Epidermal melanocyte (primary cell): ENCODE results near the gene FMNL2.

Experiments used
- DNase-seq: peaks from one replicate; pipeline ENCODE4 v3.0.0; 2011; ENCODE audit warnings: low spot score; ENCODE audit not compliant: insufficient read length

FMNL2 gene

DNA sequence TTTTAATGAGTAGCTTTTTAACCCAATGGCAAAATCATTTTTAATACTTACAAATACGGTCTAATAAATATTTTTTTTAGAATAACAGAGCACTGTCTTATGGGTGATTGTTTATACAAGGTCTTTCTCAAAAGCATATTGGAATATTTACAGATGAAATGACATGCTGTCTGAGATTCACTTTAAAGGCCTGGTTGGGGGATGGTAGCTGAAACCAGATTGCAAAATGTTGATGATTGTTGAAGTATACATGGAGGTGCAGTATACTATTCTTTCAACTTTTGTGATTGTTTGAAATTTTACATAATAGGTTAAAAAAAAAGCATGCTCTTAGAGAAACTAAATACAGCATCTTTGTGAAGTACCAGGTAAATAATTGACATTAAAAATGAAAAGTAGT, 111.2 kb downstream of the FMNL2 start:
- DNase-seq, result no peak

- no peak for DNase-seq
Observed at GRCh38 chr2:152447897-152448296, 112.9 kb downstream of the FMNL2 start.

- no peak for DNase-seq
Observed at GRCh38 chr2:152448606-152449005, 113.6 kb downstream of the FMNL2 start.

DNA sequence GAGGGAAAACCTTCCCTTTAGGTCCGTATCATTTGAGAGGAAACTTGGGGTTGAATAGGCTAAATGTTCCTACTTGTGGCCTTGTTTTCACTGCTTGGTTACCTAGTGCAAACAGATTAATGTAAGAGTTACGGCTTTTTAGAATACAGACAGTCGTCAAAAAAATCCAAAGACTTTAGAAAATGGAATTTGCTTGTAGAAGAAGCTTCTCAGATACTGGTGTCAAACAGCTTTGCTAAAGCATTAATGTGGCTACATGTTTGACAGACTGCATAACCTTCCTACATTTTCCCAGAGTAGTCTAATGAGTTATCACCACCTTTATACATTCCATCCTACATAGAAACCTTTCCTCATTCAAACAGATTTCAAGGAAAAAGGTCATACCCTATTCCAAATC, 114.6 kb downstream of the FMNL2 start:
- DNase-seq, result no peak

GRCh38 chr2:152450176-152450575, 115.2 kb downstream of the FMNL2 start:
- no peak for DNase-seq

- DNase-seq, result no peak
Observed at GRCh38 chr2:152452256-152452973, 117.4 kb downstream of the FMNL2 start.

DNA sequence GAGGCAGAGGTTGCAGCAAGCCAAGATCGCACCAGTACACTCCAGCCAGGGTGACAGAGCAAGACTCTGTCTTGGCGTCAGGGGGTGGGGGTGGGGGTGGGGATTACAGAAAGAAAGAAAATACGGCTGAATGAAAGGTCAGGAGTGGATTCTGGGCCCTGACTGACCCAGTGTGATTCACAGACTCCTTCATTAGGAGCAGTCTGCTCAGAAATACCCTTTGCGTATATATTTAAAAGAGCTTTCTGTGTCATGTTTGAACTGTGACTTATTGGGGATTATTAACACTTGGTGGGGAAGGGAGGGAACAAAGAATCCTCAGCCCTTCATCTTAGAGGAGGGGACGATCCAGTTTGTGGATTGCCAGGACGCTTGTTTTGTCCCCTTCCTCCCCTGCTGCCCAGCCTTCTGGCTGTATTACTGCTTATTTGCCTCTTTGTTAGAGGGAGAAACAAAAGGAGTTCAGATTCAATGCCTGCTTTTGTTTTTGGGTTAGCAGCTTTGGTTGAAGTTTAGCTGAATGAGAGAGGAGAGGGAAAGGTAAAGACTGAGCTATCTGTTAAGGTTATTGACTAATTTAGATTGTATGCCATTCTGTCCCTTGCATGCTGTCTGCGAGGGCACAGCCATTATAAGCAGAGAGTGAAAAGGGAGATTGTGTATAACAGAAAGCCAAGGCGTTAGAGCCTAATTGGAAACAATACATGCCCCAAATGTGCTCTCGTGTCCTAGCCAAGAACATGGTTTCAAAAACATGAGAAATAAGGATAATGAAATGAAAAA, 118.3 kb downstream of the FMNL2 start:
- no peak for DNase-seq

- no peak for DNase-seq
Observed at GRCh38 chr2:152454371-152454770, 119.4 kb downstream of the FMNL2 start.

GRCh38 chr2:152454960-152455359, 120.0 kb downstream of the FMNL2 start:
- no peak for DNase-seq

- DNase-seq, result no peak
Observed at GRCh38 chr2:152455738-152456137, 120.8 kb downstream of the FMNL2 start.

DNA sequence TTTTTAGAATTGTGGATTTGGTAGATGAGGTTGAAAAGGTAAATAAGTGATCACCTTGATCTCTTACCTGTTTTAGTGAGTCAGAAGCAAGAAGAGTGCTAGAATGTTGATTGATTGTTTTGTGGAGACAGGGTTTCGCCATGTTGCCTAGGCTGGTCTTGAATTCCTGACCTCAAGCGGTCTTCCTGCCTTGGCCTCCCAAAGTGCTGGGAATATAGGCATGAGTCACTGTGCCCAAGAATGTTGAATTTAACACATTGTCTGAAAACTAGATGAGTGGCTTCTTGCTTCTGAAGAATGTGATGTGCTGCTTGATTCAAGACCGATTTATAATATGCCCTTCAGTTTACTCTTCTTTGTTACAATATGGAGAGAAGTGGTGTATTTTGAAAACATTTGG, 121.3 kb downstream of the FMNL2 start:
- no peak for DNase-seq

- no peak for DNase-seq
Observed at GRCh38 chr2:152458441-152458940, 123.5 kb downstream of the FMNL2 start.

- DNase-seq, result no peak
Observed at GRCh38 chr2:152459091-152459490, 124.1 kb downstream of the FMNL2 start.

DNA sequence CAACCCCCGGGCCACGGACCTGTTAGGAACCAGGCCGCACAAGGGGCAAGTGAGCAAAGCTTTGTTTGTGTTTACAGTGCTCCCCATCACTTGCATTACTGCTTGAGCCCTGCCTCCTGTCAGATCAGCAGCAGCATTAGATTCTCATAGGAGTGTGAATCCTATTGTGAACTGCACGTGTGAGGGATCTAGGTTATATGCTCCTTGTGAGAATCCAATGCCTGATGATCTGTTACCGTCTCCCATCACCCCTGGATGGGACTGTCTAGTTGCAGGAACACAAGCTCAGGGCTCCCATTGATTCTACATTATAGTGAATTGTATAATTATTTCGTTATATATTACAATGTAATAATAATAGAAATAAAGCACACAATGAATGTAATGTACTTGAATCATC, 125.6 kb downstream of the FMNL2 start:
- no peak for DNase-seq

GRCh38 chr2:152462120-152462519, 127.1 kb downstream of the FMNL2 start:
- DNase-seq, result no peak

DNA sequence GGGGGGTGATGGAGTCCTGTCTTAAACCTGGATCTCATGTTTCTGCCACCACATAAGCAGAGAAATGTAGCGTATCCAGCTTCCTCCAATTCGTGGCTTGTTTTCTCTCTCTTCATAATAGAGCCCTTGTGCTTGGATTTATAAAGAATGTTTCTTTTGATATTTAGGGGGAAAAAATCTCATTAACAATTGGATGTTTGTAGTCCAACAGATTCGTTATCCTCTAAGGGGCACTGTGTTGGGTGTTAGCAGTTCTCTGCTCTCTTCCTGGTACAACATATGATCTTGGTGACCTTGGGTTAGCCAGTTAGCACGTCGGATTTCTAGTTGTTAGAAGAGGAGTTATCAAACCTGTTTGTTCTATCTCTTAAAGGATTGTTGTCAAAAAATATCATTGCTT, 127.8 kb downstream of the FMNL2 start:
- DNase-seq, result peak; percentile 73

DNA sequence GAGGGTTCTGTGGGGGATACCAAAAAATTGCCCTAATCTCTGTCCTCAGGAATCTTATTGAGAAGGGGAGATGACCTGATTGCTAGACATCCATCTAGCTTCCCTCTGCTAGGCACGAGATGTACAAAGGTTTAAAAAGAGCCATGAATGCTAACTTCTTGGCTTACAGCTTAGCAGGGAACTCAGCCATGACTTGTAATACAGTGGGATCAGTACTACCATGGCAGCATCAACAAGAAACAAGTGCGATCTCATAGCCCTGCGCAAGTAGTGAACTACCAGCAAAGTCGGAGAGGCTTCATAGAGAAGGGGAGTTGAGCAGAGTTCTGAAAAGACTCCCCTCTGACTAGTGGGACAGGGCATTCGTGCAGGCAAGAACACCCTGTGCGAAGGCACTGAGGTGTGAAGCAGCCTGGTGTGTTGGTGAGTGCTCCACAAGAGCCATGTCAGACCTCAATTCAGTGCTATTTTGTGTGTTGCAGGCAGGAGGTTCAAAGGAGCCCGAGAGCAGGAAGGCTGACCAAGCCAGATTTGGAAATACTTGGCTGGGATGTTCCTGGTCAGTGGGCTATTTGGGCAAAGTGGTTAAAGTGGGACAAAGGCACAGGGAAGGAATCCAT, 130.0 kb downstream of the FMNL2 start:
- DNase-seq, result no peak

GRCh38 chr2:152465541-152465940, 130.6 kb downstream of the FMNL2 start:
- DNase-seq, result no peak

- DNase-seq, result no peak
Observed at GRCh38 chr2:152466041-152466440, 131.1 kb downstream of the FMNL2 start.

- DNase-seq, result no peak
Observed at GRCh38 chr2:152466980-152467676, 132.2 kb downstream of the FMNL2 start.

DNA sequence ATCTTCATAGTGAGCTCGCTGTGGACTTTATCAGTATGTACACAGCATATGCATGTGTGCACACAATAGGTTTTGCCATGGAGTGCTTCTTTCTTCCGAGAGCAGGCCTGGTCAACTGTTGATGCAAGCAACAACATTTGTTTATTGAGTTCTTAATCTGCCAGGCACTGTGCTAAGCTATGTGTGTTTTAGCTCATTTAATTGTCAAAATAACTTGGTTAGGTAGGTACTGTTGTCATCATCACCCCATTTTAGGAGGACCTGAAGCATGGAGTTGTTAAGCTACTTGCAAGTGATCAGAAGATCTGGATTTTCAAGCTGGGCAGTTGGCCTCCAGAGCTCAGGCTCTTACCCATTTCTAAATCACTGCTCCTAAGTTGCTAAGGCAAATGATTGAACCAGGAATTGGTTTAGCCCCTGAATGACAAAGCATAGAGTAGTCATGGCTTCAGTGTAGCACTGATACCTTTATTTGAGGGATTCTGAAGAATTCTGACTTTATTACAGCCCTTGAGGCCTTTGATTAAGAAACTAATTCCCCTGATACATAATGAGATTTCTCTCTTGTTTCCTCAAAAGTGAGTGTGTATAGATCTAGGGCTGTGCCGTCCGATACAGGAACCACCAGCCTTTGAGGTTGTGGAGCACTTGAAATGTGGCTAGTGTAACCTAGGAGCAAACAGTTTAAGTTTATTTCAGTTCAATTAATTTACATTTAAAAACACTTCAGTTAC, 132.9 kb downstream of the FMNL2 start:
- DNase-seq, result no peak
